ENCODE measurements around the gene PGAP1.

PGAP1 gene

GRCh38 chr2:196927376-196928225 lies 1.1 kb upstream of the PGAP1 start:
- no peak for TF ChIP-seq GATA2 (IDR thresholded peaks at IDR 0.05; ENCODE audit: low read depth, low read length)
- no peak for TF ChIP-seq GATA3 (IDR thresholded peaks at IDR 0.05; ENCODE audit: low read depth, low read length)

DNA sequence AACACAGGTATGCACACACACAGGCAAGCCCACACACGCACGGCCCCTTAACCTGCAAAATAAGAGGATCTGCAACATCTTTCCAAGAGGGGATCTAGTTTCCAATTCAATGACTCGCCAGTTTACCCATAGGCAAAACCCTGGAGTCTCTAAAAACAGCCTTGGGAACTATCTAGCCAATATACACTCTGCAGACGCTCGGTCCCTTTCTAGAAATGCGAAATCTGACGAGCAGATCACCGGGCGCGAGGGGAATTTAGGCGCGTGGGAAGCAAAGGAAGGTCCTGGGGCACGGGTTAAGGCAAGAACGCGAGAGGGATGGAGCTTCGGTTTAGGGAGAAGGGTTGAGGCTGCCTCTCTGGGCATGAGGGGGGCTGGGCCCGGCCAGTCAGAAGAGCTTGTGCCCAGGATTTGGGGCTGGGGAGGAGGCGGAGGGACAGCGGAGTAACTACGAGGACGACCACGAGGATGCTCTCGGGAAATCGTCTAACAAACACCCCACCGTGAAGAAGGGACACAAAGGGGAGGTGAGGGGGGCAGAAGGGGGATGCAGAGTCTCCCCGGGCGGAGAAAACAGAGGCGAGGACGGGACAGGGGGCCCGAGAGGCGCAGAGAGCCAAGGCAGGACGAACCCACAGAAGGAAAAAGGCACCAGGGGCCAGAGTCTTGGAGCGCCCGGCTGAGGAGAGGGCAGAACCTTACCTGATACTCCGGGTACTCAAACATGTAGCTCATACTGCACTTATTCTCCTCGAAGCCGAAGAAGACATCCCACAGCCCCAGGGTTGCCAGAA lies 542 bp downstream of the PGAP1 start:
- TF ChIP-seq GATA2 (IDR thresholded peaks at IDR 0.05; ENCODE audit: low read depth, low read length) (no peak), GATA3 (IDR thresholded peaks at IDR 0.05; ENCODE audit: low read depth, low read length) (no peak)

- no peak for TF ChIP-seq GATA3 (IDR thresholded peaks at IDR 0.05; ENCODE audit: low read depth, low read length)
- TF ChIP-seq GATA2 (IDR thresholded peaks at IDR 0.05; ENCODE audit: low read depth, low read length) = no peak
These were observed 1.3 kb downstream of the PGAP1 start for GRCh38 chr2:196925051-196925767.

DNA sequence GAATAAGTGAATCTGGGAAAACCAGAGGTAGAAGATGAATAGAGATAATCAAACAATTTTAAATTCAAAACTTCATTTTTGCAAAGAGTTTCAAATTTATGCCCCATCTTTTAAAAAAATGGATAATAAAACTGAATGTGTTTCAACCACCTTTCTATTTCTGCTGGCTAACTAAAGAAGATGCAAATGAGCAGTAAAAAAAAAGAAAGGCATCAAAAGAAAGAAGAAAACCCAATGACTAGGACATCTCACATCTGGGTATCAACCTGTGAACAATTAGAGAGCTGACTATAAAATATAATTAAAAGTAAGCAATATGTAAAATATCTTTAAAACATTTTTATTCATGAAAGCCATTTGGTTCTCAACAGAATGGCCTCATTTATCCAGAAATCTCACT lies 2.5 kb downstream of the PGAP1 start:
- TF ChIP-seq GATA2 (IDR thresholded peaks at IDR 0.05; ENCODE audit: low read depth, low read length) (no peak), GATA3 (IDR thresholded peaks at IDR 0.05; ENCODE audit: low read depth, low read length) (no peak)

DNA sequence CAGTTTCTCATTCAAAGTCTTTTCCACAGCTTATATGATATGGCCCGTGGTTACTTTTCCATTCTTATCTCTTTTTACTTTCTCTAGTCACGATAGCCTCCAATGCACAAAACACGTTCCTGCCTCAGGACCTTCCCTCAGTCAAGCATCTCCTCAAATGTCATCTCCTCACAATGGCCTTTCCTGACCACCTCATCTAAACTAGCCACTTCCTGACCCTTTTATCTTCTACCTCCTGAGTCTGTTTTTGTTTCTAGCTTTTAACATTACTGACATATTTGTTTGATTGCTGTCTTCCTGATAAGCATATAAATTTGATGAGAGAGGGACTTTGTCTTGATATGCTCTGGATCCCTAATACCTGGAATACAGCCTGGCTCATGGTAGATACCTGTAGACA lies 7.6 kb downstream of the PGAP1 start:
- no peak for TF ChIP-seq GATA3 (IDR thresholded peaks at IDR 0.05; ENCODE audit: low read depth, low read length)
- TF ChIP-seq GATA2 (IDR thresholded peaks at IDR 0.05; ENCODE audit: low read depth, low read length) = no peak

- TF ChIP-seq GATA2 (IDR thresholded peaks at IDR 0.05; ENCODE audit: low read depth, low read length) = no peak
- no peak for TF ChIP-seq GATA3 (IDR thresholded peaks at IDR 0.05; ENCODE audit: low read depth, low read length)
These were observed 8.7 kb downstream of the PGAP1 start for GRCh38 chr2:196917802-196918201.

GRCh38 chr2:196915507-196916189 lies 10.9 kb downstream of the PGAP1 start:
- TF ChIP-seq GATA3 (IDR thresholded peaks at IDR 0.05; ENCODE audit: low read depth, low read length) = no peak
- TF ChIP-seq GATA2 (IDR thresholded peaks at IDR 0.05; ENCODE audit: low read depth, low read length) = no peak

DNA sequence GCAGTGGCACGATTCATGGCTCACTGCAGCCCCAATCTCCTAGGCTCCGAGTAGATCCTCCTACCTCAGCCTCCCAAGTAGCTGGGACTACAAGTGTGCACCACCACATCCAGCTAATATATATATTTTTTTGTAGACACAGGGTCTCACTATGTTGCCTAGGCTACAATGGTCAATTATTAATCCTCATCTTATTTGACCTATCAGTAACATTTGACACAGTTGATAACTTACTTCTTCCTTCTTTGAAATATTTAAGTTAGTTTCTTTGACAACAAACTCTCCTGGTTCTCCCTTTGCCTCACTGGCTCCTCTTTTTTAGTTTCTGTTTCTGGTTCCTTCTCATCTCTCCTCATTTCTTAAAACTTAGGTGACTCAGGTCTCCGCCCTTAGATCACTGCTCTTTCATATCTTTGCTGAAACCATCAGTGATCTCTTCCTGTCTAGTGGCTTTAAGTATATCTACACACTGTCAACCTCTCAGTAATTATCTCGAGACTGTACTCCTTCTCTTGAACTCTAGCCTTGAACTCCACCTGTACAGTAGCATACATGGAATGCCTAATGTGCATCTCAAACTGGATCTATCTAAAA lies 11.5 kb downstream of the PGAP1 start:
- TF ChIP-seq GATA2 (IDR thresholded peaks at IDR 0.05; ENCODE audit: low read depth, low read length) = no peak
- no peak for TF ChIP-seq GATA3 (IDR thresholded peaks at IDR 0.05; ENCODE audit: low read depth, low read length)

- TF ChIP-seq GATA2 (IDR thresholded peaks at IDR 0.05; ENCODE audit: low read depth, low read length) (no peak), GATA3 (IDR thresholded peaks at IDR 0.05; ENCODE audit: low read depth, low read length) (no peak)
These were observed 12.8 kb downstream of the PGAP1 start for GRCh38 chr2:196913691-196914090.

GRCh38 chr2:196902828-196903227 lies 23.7 kb downstream of the PGAP1 start:
- TF ChIP-seq GATA2 (IDR thresholded peaks at IDR 0.05; ENCODE audit: low read depth, low read length) = no peak
- no peak for TF ChIP-seq GATA3 (IDR thresholded peaks at IDR 0.05; ENCODE audit: low read depth, low read length)

DNA sequence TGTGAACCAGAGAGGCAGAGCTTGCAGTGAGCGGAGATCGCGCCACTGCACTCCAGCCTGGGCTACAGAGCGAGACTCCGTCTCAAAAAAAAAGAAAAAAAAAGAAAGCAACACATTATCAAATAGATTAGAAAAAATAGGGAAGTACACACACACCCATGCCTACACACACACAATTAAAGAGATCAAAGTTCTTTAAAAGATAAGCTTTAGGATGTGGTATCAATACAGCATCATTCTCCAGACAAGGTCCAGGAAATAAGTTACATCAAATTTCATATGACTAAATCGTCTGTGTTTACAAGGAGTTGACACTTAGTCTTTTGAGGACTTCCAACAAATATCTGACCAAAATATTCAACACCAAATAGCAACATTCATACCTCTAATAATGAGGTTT lies 25.7 kb downstream of the PGAP1 start:
- TF ChIP-seq GATA2 (IDR thresholded peaks at IDR 0.05; ENCODE audit: low read depth, low read length) (no peak), GATA3 (IDR thresholded peaks at IDR 0.05; ENCODE audit: low read depth, low read length) (no peak)

GRCh38 chr2:196899976-196900375 lies 26.5 kb downstream of the PGAP1 start:
- TF ChIP-seq GATA3 (IDR thresholded peaks at IDR 0.05; ENCODE audit: low read depth, low read length) (no peak), GATA2 (IDR thresholded peaks at IDR 0.05; ENCODE audit: low read depth, low read length) (no peak)

DNA sequence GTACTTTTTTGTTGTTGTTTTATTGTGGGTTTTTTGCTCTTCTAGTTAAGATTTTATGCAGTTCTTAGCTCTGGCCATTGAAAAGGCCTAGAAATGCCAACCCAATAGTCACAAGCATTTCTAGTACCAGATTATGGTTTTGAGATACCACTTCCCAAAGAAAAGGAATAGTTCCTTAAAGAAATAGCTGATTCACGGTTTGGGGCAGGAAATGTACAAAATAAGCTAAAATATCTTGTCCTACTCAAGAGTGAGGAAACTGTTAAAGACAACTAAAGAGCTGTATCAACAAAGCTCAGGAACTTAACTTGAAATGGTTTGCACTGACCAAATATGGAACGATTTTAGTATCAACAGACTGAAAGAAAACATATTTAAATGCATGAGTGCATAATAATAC lies 35.4 kb downstream of the PGAP1 start:
- TF ChIP-seq GATA2 (IDR thresholded peaks at IDR 0.05; ENCODE audit: low read depth, low read length) (no peak), GATA3 (IDR thresholded peaks at IDR 0.05; ENCODE audit: low read depth, low read length) (no peak)
